Measurements from ENCODE around the gene PARP16.
"Not testable (repeated sequence)": the region's sequence is repeated elsewhere in the genome, so short reads cannot be mapped to it uniquely, and the experiment has no call there.

PARP16 gene

DNA sequence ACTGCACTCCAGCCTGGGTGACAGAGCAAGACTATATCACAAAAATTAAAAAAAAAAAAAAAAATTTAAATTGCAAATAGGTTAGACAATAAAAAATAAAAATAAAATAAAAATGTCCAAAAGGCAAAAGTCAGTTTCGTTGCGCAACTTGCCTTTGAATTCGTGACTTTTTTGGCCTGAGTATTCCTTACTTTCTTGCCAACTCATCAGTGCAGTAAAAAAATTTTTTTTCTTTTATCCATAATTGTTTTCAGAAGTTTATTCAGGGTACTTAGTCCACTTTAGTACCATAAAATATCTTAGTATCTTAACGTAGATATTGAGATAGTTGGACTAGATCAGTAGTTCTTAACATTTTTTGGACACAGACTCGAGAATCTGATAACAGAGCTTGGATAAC is 53.0 kb downstream of the PARP16 start:
- no peak for DNase-seq (ENCODE audit: low read depth)

- no peak for DNase-seq (ENCODE audit: low read depth)
These were observed 54.2 kb downstream of the PARP16 start for GRCh38 chr15:65232520-65232919.

DNA sequence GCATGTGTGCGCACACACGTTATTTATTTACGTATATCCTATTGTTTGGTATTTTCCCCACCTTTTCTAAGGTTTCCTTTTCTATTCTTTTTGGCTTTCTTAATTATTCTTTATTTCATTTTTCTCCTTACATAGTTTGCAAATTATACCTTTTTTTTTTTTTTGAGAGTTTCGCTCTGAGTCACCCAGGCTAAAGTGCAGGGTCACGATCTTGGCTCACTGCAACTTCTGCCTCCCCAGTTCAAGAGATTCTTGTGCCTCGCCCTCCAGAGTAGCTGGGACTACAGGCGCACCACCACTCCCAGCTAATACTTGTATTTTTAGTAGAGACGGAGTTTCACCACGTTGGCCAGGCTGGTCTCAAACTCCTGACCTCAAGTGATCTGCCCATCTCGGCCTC is 55.4 kb downstream of the PARP16 start:
- no peak for DNase-seq (ENCODE audit: low read depth)

GRCh38 chr15:65226901-65227300 is 59.8 kb downstream of the PARP16 start:
- not testable (repeated sequence) for DNase-seq (ENCODE audit: low read depth)

GRCh38 chr15:65226221-65226620 is 60.5 kb downstream of the PARP16 start:
- DNase-seq (ENCODE audit: low read depth): no peak

- DNase-seq (ENCODE audit: low read depth): no peak
These were observed 62.7 kb downstream of the PARP16 start for GRCh38 chr15:65223996-65224395.

DNA sequence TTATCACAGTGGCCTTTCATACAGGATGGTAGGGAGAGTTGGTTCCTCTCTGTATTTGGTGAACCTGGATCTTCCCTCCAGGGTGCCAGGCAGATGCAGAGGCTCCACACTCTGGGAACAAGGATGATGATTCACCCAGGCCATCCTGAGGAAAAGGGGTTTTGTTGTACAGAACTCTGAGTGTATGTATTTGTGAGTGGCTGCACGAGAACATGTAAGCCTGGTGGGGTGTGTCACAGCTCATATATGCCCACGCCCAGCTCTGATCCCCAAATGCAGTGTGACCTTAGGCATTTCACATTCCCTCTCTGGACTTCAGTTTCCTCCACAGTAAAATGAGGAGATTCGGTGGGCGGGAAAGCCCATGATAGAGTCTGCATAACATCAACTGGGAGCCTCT is 63.8 kb downstream of the PARP16 start:
- no peak for DNase-seq (ENCODE audit: low read depth)

DNA sequence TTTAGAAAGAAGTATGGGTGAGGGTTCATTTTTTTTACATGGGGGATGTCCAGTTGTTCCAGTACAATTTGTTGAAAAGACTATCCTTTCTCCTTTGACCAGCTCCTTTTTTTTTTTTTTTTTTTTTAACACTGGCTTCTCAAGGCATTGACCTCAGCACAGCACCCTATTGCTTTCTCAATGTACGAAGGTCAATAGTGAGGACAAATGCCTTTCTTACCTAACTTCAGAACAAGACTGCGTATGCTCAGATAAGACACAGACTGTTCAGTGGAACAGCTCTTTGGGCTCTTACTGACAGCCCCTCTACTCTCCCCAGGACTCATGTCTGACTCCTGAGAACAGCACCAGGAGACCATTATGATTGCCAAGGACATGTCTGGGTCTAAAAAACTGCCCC is 65.0 kb downstream of the PARP16 start:
- DNase-seq (ENCODE audit: low read depth): no peak

DNA sequence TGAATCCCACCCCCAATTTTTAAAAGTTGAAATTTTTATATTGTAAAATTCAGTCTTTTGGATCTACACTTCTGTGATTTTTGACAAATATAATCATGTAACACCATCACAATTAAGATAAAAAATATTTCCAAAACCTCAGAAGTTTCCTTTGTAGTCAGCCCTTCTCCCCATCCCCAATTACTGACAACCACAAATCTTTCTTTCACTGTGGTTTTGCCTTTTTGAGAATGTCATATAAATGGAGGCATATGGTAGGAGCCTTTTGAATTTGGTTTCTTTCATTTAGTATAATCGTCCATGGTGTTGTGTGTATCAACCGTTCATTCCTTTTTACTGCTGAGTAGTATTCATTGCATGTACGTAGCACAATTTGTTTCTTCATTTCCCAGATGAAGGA is 67.5 kb downstream of the PARP16 start:
- no peak for DNase-seq (ENCODE audit: low read depth)

DNA sequence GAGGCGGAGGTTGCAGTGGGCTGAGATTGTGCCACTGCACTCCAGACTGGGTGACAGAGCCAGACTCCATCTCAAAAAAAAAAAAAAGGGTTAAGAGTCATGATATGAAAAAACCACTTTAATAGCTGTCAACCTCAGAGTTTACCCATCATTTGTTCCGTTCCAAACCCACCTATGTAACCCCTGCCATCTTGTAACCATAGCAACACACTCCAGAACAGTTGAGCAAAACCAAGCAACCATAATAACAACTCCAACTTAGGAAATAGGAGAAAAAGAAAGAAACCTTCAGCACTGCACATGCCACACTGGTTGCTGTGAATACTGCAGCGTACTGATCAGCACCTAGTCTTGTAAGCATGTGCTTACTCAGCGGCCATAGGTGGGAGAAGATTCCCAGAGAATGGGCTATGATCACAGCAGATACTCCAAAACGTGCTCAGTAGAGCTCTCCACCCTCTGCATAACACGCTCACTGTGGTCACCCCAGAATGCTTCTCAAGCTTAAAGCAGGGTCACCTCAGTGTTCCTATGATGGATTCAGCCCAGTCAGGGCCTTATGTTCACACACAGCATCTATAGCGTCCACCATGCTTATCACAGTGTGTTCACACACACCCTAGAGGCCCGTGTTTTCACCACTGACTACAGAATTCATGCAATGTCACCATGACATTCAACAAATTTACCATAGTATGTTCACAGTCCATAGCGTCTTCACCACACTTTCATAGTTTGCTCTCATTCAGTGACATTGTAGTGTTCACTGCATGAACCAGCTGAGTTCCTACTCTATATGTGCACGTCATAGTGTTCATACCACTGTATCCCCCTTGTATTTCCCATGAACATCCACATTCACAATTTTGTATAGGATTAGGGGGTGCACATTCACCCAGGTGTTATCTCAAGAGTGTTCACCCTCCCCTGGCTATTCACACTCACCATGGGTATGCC is 68.9 kb downstream of the PARP16 start:
- no peak for DNase-seq (ENCODE audit: low read depth)

- no peak for DNase-seq (ENCODE audit: low read depth)
These were observed 71.2 kb downstream of the PARP16 start for GRCh38 chr15:65215496-65215895.

DNA sequence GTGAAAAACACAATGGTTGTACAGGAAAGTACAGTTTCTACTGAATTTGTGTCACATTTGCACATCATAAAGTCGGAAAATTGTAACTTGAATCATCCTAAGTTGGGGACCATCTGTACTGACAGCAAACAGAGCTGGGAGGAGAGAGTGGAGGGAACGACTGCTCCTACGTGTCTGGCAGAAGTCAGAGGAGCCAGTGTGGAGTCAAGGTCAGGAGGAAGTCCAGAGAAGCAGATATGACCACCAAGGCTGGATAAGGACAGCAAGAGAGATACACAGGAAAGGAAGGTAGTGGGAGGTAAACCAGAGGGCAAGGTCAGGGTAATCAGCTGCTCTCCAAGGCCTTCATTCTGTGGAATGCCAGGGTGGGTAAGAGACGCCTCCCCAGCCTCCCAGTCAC is 72.7 kb downstream of the PARP16 start:
- no peak for DNase-seq (ENCODE audit: low read depth)

- no peak for DNase-seq (ENCODE audit: low read depth)
These were observed 73.4 kb downstream of the PARP16 start for GRCh38 chr15:65213241-65213640.

- DNase-seq (ENCODE audit: low read depth): no peak
These were observed 74.6 kb downstream of the PARP16 start for GRCh38 chr15:65212097-65212496.

DNA sequence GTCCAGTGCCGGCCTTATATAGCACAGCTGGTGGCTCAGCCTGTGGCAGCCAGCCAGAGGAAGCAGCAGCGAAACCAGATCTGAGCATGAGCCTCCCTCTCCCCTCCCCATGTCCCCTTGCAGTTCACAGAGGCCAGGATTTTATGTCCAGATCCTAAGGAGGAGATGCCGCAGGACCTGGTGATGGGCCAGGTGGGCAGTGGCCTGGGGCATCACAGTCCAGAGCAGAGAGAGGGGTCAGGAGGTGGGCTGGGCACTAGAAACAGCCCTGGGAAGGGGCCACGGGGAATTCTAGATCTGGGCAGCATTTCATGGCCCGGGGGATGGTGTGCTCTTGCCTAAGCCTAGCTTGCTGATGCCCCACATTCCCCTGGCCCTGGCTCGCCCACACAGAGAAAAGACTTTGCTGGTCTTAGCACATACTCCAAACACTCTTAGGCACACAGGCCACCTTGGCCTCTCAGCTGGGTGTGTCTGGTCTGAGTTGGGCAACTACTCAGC is 75.2 kb downstream of the PARP16 start:
- DNase-seq (ENCODE audit: low read depth): no peak

DNA sequence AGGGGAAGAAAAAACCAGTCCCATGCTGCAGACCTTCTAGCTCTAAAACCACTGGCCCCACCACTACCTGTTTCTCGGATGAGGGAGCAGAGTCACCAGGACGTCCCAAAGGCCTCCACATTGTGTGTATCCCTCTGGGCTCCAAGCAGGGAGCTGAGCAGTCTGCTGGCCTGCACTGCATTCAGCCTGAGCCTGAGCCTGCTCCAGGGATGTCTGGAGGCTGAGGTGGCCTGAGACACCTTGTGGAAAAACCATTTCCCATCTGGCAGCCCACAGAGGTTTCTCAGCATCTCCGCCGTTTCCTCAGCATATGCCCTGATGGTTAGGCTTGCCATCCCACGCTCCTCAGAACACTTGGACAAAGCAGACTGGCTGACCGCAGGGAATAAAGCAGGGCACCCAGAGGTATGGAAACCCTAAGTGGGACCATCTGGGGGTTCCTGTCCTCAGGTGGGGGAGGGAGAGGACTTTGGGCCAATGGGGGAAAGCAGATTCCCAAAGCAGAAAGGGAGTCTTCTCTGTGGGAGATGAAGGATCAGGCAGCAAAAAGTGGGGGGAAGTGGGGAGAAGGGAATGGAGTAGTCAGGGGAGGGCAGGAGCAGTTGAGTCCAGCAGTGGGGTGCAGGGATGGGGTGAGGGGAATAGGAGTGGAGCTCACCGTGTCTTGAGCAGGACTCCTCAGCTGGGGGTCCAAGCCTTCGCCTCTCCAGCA is 75.8 kb downstream of the PARP16 start, which contains the start of gene CILP:
Gene CILP (minus strand): TSS at position 704 of the 712 bp plus-strand sequence. CDS start 1,718 bp downstream, outside the sequence.
- DNase-seq (ENCODE audit: low read depth): no peak

GRCh38 chr15:65209701-65210643 is 76.7 kb downstream of the PARP16 start:
- DNase-seq (ENCODE audit: low read depth): no peak

GRCh38 chr15:65208647-65209046 is 78.0 kb downstream of the PARP16 start:
- no peak for DNase-seq (ENCODE audit: low read depth)
